IPS-NIHi7 (cell line): ENCODE results near the gene CFAP46.

Source experiments
- DNase-seq: peaks from one replicate; pipeline ENCODE4 v3.0.0; 2012; ENCODE audit warnings: mixed read lengths; ENCODE audit errors: extremely low spot score

CFAP46 gene

GRCh38 chr10:132942101-132943057, at the start of gene CFAP46:
Gene CFAP46 (minus strand): TSS chr10:132942570. CDS start chr10:132942484, 86 bp downstream.
- DNase-seq = peak; percentile 88

DNA sequence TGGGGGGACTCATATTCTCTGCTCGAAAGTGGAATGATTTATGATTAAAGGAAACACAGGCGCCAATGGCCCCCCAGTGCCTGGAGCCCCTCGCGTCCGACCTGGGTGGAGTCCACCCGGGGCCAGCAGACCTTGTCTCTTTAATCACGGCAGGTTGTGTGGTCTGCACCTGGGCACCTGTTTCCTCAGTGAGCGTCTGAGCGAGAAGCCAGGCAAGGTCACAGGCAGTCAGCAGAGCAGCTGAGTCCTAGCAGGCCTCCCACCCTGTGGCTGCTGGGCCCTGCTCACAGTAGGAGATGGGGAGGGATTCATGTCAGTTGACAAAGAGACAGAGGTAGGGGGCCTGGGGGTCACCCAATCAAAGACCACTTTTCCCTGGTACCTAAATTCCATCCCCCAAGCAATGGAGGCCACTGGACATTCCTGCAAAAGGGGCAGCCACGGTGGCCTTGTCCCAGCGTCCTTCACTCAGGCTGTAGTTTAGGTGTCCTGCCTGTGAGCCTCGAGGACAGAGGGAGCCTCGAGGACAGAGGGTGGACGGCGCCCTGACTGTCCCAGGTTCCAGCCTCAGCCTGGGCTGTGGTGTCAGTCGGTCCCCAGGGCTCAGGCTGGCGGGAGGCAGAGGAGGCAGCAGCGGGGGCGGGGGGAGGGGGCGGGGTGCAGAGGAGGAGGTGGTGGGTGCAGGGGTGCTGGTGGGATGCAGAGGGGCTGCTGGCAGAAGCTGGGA, 49.5 kb upstream of the CFAP46 start:
- DNase-seq = no peak

DNA sequence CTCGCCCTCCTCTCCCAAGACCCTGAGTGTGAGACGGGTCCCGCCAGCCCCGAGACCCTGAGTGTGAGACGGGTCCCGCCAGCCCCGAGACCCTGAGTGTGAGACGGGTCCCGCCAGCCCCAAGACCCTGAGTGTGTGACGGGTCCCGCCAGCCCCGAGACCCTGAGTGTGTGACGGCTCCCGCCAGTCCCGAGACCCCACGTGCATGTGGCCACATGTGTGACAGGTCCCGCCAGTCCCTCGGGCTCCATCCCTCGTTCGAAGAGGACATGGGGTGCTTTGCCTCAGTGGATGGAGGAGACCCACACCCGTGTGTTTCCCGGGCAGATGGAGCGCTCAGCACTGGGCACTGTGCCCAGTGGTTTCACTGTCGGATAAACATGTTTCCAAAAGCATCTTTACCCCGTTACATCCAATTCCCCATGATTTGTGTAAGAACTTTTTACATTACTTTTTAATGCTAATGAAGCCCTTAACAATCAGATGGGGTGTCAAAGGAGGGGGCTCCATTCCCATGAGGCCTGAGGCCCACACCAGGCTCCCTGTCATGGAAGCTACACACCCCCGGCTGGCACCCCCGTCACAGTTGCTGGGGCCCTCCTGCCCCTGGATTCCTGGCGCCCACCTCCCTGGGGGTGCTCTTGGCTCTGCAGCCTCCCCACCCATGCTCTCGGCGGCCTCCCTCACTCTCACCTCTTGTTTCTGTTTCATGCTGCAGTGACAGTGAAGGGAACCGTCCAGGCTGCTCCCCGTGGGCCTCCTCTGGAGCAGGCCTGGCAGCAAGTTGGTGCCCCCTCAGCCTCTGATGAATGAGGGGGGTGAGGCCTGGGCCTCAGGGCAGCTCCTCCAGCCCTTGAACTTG, 48.5 kb upstream of the CFAP46 start:
- DNase-seq = no peak

- no peak for DNase-seq
Observed at GRCh38 chr10:132989476-132990415, 47.4 kb upstream of the CFAP46 start.

- no peak for DNase-seq
Observed at GRCh38 chr10:132988988-132989387, 46.6 kb upstream of the CFAP46 start.

- no peak for DNase-seq
Observed at GRCh38 chr10:132987671-132988571, 45.6 kb upstream of the CFAP46 start.

DNA sequence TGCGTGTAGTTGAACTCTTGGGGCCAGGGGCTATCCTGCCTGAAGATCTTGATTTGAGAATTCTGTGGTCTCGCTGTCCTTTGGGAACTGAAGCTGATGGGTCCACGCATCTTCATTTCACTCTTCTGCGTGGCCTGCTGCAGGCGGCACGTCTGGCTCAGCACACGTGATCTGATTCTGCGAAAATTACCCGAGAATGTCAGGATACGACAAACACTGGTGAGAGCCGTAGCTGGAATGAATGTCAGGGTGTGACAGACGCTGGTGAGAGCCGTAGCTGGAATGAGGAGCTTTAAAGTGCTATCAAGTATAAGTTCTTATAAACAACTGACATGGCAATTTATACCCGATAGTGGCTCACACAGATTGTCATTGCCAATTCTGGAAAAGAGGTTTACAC, 44.6 kb upstream of the CFAP46 start:
- DNase-seq = no peak

- no peak for DNase-seq
Observed at GRCh38 chr10:132986576-132986975, 44.2 kb upstream of the CFAP46 start.

DNA sequence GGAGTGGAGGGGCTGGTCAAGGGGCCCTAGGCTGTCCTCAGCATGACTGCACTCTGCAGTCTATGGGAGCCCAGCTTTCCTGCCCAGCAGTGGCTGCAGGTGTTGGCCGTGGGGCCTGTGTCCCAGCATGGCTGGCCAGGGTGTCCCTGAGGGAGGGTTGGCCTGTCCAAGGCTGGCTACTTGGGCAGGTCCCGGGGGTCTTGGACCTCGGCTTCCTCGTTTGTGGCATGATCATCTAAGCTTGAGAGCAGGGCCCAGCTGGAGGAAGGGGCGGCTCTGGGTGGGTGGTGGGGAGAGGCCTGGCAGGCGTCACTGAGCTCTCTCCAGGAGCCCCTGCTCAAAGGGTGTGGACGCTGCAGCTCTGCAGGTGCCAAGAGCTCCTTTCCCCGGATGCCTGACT, 43.7 kb upstream of the CFAP46 start:
- DNase-seq = no peak

DNA sequence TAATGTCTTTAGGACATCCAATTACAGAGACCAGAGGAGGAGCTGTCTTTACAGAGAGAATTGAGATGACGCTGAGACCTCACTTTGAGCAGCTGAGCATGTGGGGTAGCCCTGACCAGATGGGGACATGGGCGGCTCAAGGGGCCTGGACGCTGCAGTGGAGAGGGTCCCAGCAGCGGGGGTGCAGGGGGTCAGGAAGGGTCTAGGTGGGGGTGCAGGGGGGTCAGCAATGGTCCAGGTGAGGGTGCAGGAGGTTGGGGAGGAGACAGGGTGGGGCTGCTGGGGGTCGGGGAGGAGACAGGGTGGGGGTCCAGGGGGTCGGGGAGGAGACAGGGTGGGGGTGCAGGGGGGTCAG, 43.2 kb upstream of the CFAP46 start:
- no peak for DNase-seq

DNA sequence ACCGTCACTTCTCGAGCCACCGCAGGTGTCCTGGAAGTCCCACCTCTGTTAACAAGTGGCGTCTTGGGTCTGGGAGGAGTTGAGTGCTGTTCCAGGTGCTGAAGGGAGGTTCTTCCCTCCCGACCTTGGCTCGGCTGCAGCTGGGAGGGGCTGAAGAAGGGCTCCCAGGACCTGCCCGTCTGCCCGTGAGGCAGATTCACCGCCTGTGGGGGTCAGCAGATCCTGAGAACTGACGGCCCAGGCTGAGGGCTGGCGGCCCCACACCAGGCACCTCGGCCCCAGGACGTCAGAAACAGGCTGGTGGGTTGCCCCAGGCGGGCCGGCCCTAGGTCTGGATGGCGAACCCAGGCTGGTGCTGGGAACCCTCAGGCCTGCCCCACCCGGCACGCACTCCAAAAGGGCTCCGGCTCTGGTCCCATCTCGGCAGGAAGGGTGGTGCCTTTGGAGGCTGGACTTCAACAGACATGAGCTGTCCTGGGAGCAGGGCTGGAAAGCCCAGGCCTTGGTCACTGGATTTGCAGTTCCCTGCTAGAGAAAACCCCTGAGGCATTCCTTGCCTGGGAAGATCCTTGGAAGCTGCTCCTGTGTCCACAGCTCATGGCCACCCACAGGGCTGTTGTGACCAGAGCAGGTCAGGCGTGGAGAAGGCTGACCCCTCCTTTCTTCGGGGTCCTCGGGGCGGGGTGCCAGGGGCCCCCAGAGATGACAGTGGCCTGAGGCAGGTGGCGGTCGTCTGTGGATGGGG, 42.6 kb upstream of the CFAP46 start:
- peak; percentile 82 for DNase-seq

- DNase-seq = no peak
Observed at GRCh38 chr10:132984008-132984295, 41.6 kb upstream of the CFAP46 start.

DNA sequence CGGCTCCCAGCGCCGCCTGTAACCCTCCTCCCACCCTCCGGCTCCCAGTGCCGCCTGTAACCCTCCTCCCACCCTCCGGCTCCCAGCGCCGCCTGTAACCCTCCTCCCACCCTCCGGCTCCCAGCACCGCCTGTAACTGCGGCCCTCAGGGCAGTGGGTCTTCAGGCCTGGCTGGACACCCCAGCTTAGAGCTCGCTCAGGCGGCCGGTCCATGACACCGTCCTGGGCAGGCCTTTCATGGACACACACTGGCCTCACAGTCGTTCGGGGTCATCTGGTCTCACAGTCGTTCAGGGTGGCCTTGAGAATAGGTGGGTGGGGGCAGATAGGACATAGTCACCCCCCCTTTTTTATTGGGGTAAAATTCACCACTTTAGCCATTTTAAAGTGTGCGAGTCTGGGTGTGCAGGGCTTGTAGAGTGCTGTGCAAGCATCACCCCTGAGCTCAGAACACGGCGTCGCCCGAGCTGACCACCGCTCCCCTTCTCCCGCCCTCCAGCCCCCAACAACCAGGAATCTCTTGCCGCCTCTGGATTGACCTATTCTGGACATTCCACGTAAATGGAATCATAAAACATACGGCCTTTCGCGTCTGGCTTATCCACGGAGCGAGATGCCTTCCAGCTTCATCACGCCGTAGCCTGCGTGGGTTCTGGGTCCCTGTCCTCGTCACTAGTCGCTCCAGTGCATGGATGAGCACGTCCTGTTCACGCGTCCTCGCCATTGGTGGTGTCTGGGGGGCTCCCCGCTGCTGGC, 41.1 kb upstream of the CFAP46 start:
- no peak for DNase-seq

GRCh38 chr10:132982301-132982989, 40.1 kb upstream of the CFAP46 start:
- DNase-seq = no peak

GRCh38 chr10:132981746-132982145, 39.4 kb upstream of the CFAP46 start:
- DNase-seq = no peak

DNA sequence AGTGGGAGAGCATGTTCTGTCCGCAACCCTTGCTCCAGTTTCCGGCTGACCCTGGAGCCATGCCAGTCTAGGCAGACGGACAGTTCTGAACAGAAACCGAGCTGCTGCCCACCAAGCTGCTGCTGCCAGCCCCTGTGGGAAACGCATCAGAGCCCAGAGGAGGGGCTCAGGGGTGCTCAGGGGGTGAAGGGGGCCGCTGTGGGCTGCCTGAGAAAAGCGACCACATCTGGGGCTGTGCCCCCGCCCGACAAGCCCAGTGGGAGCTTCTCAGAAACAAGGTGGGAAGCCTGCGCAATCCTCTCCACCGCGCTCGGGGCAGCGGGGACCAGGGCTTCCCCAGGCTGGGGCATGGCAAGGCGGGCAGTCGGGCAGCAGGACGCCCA, 38.8 kb upstream of the CFAP46 start:
- DNase-seq = no peak

DNA sequence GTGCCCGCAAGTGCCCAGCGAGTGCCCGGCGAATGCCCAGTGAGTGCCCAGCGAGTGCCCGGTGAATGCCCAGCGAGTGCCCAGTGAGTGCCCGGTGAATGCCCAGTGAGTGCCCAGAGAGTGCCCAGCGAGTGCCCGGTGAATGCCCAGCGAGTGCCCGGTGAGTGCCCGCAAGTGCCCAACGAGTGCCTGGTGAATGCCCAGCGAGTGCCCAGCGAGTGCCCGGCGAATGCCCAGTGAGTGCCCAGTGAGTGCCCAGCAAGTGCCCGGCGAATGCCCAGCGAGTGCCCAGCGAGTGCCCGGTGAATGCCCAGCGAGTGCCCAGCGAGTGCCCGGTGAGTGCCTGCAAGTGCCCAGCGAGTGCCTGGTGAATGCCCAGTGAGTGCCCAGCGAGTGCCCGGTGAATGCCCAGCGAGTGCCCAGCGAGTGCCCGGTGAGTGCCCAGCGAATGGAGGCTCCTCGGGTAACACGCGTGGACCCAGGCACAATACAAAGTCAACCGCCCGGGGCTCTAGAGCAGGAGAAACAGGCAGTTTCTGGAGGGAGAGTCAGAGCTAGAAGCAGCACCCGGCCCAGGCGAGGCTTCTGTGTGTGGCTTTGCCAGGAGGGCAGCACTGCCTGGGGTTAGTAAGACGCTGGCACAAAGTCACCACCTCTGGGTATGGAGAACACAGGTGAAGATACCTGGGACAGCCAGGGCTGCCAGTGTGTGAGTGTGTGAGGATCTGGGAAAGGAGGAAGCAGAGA, 38.2 kb upstream of the CFAP46 start:
- DNase-seq = no peak
